Colon (tissue), 2 donors: Measurements from ENCODE around the gene RIOX2.

ENCODE experiments used
- FAIRE-seq: peaks from 2 replicates; lab custom pipeline; 2012; peaks lifted over from hg19 to GRCh38; lab: Jason Lieb, UNC
- donor health status: control.
- donor health status: control.

RIOX2 gene

GRCh38 chr3:97954228-97954827, 17.9 kb downstream of the RIOX2 start:
- FAIRE-seq, result no peak

- no peak for FAIRE-seq
These were observed 19.4 kb downstream of the RIOX2 start for GRCh38 chr3:97952872-97953271.

GRCh38 chr3:97952280-97952679, 20.0 kb downstream of the RIOX2 start:
- FAIRE-seq, result no peak

- FAIRE-seq, result no peak
These were observed 21.9 kb downstream of the RIOX2 start for GRCh38 chr3:97950360-97950759.

- no peak for FAIRE-seq
These were observed 22.5 kb downstream of the RIOX2 start for GRCh38 chr3:97949743-97950142.

GRCh38 chr3:97949110-97949485, 23.1 kb downstream of the RIOX2 start:
- no peak for FAIRE-seq

- FAIRE-seq, result no peak
These were observed 23.7 kb downstream of the RIOX2 start for GRCh38 chr3:97948351-97949109.

GRCh38 chr3:97942801-97943546, 29.3 kb downstream of the RIOX2 start:
- no peak for FAIRE-seq

GRCh38 chr3:97940034-97940433, 32.2 kb downstream of the RIOX2 start:
- no peak for FAIRE-seq

- FAIRE-seq, result no peak
These were observed 32.8 kb downstream of the RIOX2 start for GRCh38 chr3:97939401-97939800.

GRCh38 chr3:97938444-97938843, 33.8 kb downstream of the RIOX2 start:
- FAIRE-seq, result no peak

GRCh38 chr3:97937205-97937604, 35.0 kb downstream of the RIOX2 start:
- FAIRE-seq, result no peak

GRCh38 chr3:97935842-97936241, 36.4 kb downstream of the RIOX2 start:
- no peak for FAIRE-seq

GRCh38 chr3:97934980-97935695, 37.1 kb downstream of the RIOX2 start:
- FAIRE-seq, result no peak

GRCh38 chr3:97932387-97932801, 39.8 kb downstream of the RIOX2 start:
- FAIRE-seq, result no peak

GRCh38 chr3:97931218-97931617, 41.0 kb downstream of the RIOX2 start:
- FAIRE-seq, result no peak

- FAIRE-seq, result no peak
These were observed 42.2 kb downstream of the RIOX2 start for GRCh38 chr3:97930018-97930417.

GRCh38 chr3:97928986-97929385, 43.2 kb downstream of the RIOX2 start:
- FAIRE-seq, result no peak

- no peak for FAIRE-seq
These were observed 44.5 kb downstream of the RIOX2 start for GRCh38 chr3:97927704-97928103.

- FAIRE-seq, result no peak
These were observed 54.3 kb downstream of the RIOX2 start for GRCh38 chr3:97917813-97918536.

- no peak for FAIRE-seq
These were observed 55.7 kb downstream of the RIOX2 start for GRCh38 chr3:97916576-97916975.

GRCh38 chr3:97914388-97914787, 57.8 kb downstream of the RIOX2 start:
- FAIRE-seq, result no peak
